T-helper 2 cell (primary cell): ENCODE data around the gene YTHDC2.
"Not testable (repeated sequence)": the region's sequence is repeated elsewhere in the genome, so short reads cannot be mapped to it uniquely, and the experiment has no call there.

Experiments
- DNase-seq, 5 experiments: peaks; one replicate each; pipeline versions ENCODE4 v3.0.0 to v3.0.0-alpha.2; 2012 to 2022

The YTHDC2 gene

DNA sequence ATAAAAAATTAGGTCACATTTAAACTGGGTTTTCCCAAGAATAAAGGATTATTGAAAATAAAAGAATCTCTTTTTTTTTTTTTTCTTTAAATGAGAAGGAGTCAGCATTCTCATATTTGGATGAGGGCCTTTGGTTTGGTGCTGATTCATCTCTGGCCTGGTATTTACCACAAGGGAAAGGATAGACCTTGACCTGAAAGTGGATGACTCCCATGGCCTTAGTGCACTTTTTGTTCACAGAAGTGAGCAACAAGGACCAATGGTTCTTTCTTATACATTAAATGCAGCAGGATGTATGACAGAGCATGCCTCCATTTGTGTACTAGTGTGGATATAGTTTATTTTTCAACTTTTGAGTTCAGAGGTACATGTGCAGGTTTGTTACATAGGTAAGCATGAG is 6.9 kb downstream of the YTHDC2 start:
- DNase-seq: peak in 1 of 5 experiments; percentile 61

DNA sequence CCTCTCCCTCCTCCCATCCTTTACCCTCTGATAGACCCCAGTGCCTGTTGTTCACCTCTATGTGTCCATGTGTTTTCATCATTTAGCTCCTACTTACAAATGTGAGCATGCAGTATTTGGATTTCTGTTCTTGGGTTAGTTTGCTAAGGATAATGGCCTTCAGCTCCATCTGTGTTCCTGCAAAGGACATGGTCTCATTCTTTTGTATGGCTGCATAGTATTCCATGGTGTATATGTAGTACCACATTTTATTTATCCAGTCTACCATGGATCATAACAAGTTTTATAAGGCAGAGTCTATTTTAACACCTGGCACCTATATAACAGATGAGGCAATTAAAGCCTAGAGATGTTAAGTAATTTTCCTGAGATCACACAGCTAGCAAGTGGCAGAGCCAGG is 7.4 kb downstream of the YTHDC2 start:
- no peak for DNase-seq

DNA sequence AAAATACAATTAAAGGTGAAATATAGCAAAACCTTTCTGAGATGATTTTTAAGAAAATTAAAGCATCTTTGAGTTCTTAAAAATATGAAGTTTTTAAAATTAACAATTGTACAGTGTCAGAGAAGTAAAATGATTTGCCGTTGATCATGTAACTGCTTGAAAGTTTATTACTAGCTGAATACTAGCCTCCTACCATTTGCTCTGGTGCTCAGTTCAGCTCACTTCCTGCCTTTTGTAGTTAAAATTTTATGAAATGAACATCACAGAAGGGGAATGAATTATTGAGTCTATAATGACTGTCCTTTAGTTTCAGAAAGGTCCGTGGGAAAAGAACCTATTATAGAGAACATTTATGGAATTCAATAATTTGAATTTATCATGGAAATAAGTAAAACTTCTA is 9.7 kb downstream of the YTHDC2 start:
- DNase-seq: no peak

DNA sequence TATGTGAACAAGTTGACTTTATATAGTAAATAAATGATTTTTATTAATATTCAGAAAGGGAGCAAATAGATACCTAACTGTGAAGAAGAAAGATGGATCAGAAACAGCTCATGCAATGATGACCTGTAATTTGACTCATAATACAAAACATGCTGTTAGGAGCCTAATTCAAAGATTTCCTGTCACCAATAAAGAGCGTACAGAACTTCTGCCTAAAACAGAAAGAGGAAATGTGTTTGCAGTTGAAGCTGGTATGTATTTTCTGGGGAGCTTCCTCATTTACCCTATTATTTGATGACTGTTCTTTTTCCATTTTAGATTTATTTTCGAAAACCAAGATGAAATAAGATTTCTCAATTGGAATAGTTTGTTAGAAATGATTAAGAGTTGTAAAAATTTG is 11.4 kb downstream of the YTHDC2 start:
- peak in 1 of 5 experiments; percentile 55 for DNase-seq

DNA sequence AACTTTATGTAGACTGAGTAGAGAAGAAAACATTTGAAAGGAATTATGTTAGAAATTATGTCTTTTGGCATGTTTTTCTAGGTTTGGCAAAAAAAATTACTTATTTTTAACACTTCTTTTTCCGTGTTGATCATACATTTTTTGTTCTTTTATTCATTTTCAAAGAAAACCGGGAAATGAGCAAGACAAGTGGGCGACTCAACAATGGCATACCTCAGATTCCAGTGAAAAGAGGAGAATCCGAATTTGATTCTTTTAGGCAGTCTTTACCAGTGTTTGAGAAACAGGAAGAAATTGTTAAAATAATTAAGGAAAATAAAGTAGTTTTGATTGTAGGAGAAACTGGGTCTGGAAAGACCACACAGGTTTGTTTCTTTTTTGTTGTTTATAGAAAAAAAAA is 12.9 kb downstream of the YTHDC2 start:
- DNase-seq: no peak

DNA sequence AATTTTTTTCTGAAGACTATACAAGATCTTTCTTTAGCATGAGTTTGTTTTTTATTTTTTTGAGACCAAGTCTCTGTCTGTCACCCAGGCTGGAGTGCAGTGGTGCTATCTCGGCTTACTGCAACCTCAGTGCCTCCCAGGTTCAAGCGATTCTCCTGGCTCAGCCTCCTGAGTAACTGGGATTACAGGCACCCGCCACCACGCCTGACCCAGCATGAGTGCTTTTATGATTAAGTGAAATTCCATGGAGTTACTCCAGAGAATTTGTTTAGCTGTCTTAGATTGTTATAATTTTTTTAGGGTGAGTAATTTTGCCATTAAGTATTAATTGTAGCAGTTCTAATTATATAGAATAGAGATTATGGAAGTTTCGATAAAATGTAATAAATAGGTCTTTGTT is 14.3 kb downstream of the YTHDC2 start:
- no peak for DNase-seq

DNA sequence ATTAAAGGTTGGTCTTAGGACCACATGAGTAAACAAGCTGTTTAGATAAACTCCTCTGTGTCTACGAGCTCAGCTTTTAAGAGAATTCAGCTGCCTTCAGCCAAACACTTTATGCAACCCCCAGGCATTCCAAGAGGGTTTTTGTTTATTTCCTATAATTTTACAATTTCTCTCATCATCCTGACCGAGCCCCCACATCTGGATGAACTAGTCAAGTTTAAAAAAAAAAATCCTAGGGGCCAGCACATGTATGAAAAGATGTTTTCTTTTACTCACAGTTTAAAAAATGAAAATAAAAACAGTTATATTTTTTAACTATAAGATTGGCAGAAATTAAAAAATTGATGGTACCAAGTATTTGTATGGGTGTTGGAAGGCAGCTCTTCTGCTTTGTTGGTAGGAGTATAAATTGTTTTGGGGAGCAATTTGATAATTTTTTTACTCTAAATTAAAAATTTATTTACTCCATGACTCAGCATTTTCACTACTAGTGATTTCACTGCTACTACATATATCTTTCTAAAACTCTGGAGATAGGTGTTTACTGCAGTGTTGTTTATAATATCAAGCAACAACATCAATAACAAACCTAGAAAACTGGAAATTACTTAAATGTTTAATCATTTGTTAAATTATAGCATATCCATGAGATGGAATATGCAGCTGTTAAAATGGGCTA is 18.1 kb downstream of the YTHDC2 start:
- no peak for DNase-seq

DNA sequence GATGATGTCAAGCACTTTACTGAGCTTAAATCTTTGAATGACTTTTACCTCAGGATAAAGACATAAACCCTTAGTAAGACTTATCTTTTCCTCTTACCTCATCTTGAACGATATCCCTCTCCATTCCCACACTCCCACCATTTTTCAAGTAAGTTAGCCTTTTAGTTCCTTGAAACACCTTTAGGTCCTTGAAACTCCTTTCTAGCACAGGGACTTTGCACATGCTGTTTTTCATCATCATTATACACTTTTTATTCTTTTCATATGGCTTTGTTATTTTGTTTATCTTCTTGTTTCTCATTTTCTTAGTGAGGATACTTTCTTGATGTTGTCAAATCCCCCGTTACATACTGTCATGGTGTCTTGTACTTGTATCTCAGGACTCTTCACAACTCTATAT is 24.8 kb downstream of the YTHDC2 start:
- no peak for DNase-seq

DNA sequence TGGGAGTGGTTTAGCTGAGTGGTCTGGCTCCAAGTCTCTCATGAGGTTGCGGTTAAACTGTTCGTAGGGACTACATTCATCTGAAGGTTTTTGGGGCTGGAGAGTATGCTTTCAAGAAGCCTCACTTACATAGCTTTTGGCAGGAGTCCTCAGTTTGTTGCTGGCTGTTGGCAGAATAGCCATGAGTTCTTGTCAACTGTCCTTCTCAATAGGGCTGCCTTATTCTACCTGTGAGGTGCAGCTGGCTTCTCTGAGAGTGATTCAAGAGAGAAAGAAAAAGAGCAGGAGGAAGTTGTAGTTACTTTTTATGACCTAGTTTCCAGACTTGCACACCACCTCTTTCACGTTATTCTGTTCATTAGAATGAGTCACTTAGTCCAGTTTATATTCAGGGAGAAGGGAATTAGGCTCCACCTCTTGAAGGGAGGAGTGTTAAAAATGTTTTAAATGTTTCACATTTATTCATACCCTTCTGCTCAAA is 33.2 kb downstream of the YTHDC2 start:
- no peak for DNase-seq

DNA sequence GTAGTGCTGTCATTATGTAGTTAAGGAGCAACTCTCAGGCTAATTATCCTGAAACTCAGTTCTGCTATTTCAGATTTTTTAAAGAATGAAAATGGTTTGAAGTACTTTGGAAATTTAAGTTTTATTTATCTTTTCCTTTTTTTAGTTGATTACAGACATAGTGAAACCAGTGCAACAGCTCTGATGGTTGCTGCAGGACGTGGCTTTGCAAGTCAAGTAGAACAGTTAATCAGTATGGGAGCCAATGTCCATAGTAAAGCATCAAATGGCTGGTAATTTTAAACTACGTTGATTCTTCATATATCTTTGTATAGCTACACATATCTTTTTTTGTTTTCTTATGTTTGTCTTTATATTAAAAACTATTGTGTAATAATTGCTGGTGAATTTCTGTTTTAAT is 34.9 kb downstream of the YTHDC2 start:
- DNase-seq: peak in 1 of 5 experiments; percentile 37

DNA sequence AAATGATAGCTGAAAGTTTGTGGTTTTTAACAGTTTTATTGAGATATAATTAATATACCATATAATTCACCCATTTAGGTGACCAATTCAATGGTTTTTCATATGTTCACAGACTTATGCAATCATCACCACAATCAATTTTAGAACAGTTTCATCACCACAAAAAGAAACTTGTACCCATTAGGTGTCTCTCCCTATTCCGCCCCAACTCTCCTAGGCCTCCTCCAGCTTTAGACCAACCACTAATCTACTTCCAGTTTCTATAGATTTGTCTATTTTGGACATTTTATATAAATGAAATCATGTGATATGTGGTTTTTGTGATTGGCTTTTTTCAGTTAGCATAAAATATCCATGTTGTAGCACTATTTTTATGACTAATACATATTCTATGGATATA is 38.6 kb downstream of the YTHDC2 start:
- no peak for DNase-seq

DNA sequence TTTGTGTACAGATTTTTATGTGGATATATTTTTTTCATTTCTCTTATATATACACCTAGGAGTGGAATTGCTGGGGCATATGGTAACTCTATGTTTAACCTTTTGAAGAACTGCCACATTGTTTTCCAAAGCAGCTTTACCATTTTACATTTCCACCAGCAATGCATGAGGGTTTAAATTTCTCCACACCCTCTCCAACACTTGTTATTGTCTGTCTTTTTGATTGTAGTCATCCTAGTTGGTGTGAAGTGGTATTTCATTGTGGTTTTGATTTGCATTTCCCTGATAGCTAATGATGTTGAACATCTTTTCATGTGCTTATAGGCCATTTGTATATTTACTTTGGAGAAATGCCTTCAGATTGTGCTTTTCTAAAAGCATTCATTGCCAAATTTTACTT is 39.1 kb downstream of the YTHDC2 start:
- no peak for DNase-seq

DNA sequence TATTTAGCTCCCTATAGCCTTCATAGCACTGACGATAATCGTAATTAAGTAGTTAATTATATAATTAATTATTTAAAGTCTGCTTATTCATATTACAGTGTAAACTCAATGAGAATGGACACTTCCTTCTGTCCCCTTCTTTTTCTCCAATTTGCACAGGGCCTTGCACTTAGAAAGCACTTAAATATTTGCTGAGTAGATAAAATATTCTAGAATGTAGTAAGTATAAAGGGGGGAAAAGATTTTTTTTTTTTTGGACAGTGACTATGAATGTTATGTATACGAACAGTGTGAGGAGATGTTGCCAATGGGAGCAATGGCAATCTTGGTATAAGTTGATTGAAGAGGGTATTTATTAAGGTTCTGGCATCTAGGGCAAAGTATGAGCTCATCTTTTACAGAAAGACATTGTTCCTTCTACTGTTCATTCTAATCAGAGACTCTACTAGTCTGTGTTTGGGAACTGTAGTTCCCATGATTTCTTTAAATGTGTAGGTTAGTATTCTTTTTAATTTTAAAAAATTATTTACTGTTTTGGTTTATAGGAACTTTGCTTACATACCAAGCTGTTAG is 49.4 kb downstream of the YTHDC2 start:
- no peak for DNase-seq

DNA sequence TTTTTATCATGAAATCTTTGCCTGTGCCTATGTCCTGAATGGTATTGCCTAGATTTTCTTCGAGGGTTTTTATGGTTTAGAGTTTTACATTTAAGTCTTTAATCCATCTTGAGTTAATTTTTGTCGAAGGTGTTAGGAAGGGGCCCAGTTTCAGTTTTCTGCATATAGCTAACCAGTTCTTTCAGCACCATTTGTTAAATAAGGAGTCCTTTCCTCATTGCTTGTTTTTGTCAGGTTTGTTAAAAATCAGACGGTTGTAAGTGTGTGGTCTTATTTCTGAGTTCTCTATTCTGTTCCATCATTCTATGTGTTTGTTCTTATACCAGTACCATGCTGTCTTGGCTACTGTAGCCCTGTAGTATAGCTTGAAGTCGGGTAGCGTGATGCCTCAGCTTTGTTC is 55.9 kb downstream of the YTHDC2 start:
- DNase-seq: no peak

DNA sequence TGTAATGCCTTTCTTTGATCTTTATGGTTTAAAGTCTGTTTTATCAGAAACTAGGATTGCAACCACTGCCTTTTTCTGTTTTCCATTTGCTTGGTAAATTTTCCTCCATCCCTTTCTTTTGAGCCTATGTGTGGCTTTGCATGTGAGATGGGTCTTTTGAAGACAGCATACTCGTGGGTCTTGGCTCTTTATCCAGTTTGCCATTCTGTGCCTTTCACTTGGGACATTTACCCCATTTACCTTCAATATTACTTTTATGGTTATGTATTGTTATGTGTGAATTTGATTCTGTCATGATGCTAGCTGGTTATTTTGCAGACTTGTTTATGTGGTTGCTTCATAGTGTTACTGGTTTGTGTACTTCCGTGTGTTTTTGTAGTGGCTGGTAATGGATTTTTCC is 59.2 kb downstream of the YTHDC2 start:
- DNase-seq: peak in 1 of 5 experiments; percentile 7

DNA sequence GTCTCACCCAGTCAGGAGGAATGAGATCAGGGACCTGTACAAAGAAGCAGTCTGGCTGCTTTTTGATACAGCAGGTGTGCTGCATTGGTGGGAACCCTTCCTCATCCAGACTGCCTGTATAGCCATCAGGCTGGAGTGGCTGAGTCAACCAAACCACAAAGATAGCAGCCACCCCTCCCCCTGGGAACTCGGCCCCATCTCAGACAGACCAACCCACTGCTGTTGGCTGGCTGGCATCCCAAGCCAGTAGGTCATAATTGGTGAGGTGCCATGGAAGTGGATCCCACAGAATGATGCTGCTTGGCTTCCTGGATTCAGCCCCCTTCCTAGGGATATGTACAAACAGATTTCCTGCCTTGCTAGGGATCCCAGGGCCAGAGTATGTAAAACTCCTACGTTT is 60.9 kb downstream of the YTHDC2 start:
- DNase-seq: no peak

DNA sequence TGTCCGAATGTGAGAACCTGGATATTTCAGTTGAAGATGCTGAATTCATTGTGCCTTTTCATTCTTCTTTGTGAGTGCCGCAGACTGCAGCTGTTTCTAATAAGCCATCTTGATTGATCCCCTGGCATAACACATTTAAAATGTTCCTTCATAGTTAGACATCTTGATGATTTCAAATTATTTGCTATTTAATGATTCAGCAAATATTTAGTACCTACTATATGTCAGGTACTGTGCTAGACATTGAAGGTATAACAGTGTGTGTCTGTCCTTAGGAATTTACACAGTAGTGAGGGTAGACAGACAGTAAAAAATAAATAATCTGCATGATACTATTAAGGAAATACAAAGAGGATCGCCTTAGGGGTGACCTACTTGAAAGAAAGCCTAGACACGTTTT is 61.6 kb downstream of the YTHDC2 start:
- no peak for DNase-seq

DNA sequence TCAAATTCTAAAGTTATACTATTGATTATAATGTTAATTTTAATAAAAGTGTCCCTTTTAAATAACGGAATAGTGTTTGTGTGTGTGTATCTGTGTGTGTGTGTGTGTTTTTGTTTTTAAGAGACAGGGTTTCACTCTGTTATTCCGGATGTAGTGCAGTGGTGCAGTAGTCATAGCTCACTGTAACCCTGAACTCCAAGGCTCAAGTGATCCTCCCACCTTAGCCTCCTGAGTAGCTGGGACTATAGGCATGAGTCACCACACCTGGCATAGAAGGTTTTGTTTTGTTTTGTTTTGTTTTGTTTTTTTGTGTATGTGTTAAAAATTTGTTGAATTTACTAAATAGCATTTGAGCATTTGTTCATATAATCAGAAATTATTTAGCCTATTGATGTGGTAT is 64.6 kb downstream of the YTHDC2 start:
- peak in 1 of 5 experiments; percentile 5 for DNase-seq

DNA sequence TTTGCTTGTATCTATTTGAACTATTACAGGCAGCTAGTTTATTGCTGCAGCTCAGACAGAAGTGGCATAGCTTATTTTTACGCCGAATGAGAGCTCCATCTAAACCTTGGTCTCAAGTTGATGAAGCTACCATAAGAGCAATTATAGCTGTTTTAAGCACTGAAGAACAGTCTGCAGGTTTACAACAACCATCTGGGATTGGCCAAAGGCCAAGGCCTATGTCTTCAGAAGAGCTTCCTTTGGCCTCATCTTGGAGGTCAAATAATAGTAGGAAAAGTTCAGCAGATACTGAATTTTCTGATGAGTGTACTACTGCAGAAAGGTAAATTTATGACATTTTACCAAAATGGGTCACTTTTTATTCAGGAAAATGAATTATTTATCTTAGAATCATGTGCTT is 67.9 kb downstream of the YTHDC2 start:
- no peak for DNase-seq

DNA sequence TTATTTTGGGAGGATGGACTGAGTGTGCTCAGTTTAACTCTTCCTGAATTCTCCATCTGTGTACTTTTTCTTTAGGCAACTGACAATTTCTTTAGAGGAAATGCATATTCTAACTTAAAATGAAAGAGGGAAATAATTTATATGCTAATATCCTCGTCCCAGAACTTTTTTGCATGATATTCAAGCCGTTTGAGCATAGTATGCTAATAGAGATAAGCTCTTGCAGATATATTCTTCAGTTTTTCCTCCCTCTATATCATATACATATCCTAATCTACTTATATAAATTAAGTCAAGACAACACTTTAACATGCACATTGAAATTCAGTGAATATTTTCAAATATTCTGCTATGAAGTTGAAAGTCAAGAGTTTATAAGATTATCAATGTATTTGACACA is 84.7 kb downstream of the YTHDC2 start:
- no peak for DNase-seq

DNA sequence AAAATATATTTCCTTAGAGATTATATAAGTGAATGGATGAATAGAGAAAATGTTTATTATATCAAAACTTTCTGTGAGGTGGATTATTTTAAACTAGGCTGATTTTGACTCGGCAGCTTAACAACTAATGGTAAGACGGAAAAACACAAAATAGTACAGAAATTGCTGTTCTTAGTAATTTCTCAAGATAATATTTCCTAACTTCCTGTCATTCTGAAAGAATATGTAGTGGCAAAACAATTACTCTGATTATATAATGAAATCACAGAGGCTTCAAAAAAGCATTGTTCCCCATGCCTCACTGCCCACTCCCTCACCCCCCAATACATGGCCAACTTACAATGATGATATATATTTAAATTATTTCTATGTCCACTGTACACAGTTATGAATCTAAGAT is 85.4 kb downstream of the YTHDC2 start:
- no peak for DNase-seq

DNA sequence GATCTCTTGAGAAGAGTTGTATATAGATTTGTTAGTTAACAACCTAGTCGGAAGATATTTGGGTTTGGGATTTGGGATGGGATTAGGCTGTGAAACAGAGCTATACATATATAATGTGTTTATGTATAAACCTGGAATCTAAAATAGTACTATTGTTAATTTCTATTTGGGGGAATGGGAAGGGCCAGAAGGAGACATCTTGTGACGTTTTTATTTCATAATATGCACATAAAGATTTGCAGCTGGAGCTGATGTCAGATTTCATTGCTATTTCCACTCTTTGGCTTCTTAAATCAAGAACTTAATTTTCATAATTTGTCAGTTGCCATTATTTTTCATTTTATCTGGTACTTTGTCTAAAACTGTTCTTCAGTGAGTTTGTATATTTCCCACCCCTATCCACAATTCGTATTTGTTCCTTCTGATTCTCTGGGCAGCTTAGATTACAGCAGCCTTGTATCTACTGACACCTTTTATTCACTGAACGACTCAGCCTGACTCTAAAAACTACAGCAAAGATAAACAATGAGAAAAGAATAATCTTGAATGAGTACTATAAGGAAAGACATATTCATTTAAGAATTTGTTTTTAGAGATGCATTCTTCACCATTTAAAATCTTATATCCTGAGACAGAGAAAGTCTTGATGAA is 86.9 kb downstream of the YTHDC2 start:
- DNase-seq: no peak

DNA sequence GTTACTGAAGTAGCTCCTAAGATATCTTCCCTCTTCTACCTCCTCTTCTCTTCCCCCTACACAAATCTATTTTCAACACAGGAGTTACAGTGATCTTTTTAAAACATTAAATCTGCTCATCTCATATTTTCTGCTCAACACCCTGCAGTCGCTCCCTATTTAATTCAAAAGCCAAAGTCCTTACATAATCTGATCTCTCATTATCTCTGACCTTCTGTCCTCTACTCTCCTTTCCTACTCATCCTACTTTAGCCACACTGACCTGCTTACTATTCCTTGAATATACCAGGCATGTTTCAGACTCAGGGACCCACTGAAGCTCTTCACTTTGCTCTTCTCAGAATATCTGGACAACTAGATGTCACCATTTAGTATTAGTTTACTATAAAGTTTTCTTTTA is 87.9 kb downstream of the YTHDC2 start:
- DNase-seq: no peak

DNA sequence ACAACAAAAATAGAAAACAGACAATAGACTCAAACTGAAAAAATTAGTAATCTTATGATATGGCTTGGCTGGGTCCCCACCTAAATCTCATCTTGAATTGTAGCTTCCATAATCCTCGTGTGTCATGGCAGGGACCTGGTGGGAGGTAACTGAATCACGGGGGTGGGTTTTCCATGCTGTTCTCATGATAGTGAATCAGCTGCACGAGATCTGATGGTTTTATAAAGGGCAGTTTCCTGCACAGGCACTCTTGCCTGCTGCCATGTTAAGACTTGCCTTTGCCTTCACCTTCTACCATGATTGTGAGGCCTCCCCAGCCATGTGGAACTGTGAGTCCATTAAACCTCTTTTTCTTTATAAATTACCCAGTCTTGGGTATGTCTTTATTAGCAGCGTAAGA is 89.8 kb downstream of the YTHDC2 start:
- not testable (repeated sequence) for DNase-seq
